ENCODE data around the gene RFX8. TPM values are rescaled to one million over a fixed set of nuclear protein-coding genes. Genes with fewer than 3 reads are reported as not detected.

Gene RFX8
- total and polyA plus RNA-seq, 7 donors: 0.12 to 0.83 TPM; not detected in 5

GRCh38 chr2:101492936-101493473 lies 18.1 kb upstream of the RFX8 start:
- Histone ChIP-seq H3K27ac (no peak overlapping the region), H3K9me3 (no peaks in the 10 kb centered on the region), H3K4me3 (no peak overlapping the region), H3K4me1 (peaks cover 0 to 8% (median 3%) of the 10 kb centered on the region in 4 donors), H3K36me3 (no peaks in the 10 kb centered on the region), H3K27me3 (no peaks in the 10 kb centered on the region)
- TF ChIP-seq POLR2A (IDR thresholded peaks at IDR 0.05) (no peak), CTCF (IDR thresholded peaks at IDR 0.05) (no peak), EP300 (IDR thresholded peaks at IDR 0.05) (no peak), POLR2AphosphoS5 (IDR thresholded peaks at IDR 0.05) (no peak)
- intact Hi-C loops (cut with DNase I): no loop called here
- DNase-seq: no peak
- WGBS, 2 donors: 91 to 93% methylated on average over 6 of the region's 6 CpGs

GRCh38 chr2:101486994-101487393 lies 12.1 kb upstream of the RFX8 start:
- no peak for DNase-seq
- no peak overlapping the region for H3K27ac ChIP-seq
- intact Hi-C loops (cut with DNase I): no loop called here
- no peak overlapping the region for H3K4me3 ChIP-seq
- TF ChIP-seq POLR2AphosphoS5 (IDR thresholded peaks at IDR 0.05) (no peak), CTCF (IDR thresholded peaks at IDR 0.05) (no peak), POLR2A (IDR thresholded peaks at IDR 0.05) (no peak), EP300 (IDR thresholded peaks at IDR 0.05) (no peak)
- H3K9me3 ChIP-seq: no peaks in the 10 kb centered on the region
- H3K27me3 ChIP-seq: no peaks in the 10 kb centered on the region
- 54 to 81% methylated on average over 5 of the region's 5 CpGs for WGBS, 2 donors
- H3K36me3 ChIP-seq: no peaks in the 10 kb centered on the region
- no peaks in the 10 kb centered on the region for H3K4me1 ChIP-seq

- Histone ChIP-seq H3K4me1 (no peaks in the 10 kb centered on the region), H3K9me3 (no peaks in the 10 kb centered on the region), H3K4me3 (no peak overlapping the region), H3K36me3 (no peaks in the 10 kb centered on the region), H3K27ac (no peak overlapping the region), H3K27me3 (no peaks in the 10 kb centered on the region)
- WGBS, 2 donors: 73 to 88% methylated on average over 4 of the region's 4 CpGs
- intact Hi-C loops (cut with DNase I): no loop called here
- no peak for DNase-seq
- TF ChIP-seq CTCF (IDR thresholded peaks at IDR 0.05) (no peak), POLR2AphosphoS5 (IDR thresholded peaks at IDR 0.05) (no peak), EP300 (IDR thresholded peaks at IDR 0.05) (no peak), POLR2A (IDR thresholded peaks at IDR 0.05) (no peak)
Measured at GRCh38 chr2:101486258-101486701, 11.4 kb upstream of the RFX8 start.

GRCh38 chr2:101485856-101486255 lies 10.9 kb upstream of the RFX8 start:
- WGBS, 2 donors: 93 to 96% methylated on average over 4 of the region's 4 CpGs
- no peak overlapping the region for H3K27ac ChIP-seq
- no peaks in the 10 kb centered on the region for H3K27me3 ChIP-seq
- TF ChIP-seq POLR2A (IDR thresholded peaks at IDR 0.05): no peak
- TF ChIP-seq POLR2AphosphoS5 (IDR thresholded peaks at IDR 0.05): no peak
- no peak for TF ChIP-seq EP300 (IDR thresholded peaks at IDR 0.05)
- no peak for TF ChIP-seq CTCF (IDR thresholded peaks at IDR 0.05)
- intact Hi-C loops (cut with DNase I): no loop called here
- DNase-seq: no peak
- no peaks in the 10 kb centered on the region for H3K9me3 ChIP-seq
- H3K4me3 ChIP-seq: no peak overlapping the region
- H3K36me3 ChIP-seq: no peaks in the 10 kb centered on the region
- H3K4me1 ChIP-seq: no peaks in the 10 kb centered on the region

- H3K4me3 ChIP-seq: no peak overlapping the region
- no peaks in the 10 kb centered on the region for H3K9me3 ChIP-seq
- H3K27ac ChIP-seq: no peak overlapping the region
- no peak for DNase-seq
- WGBS, 2 donors: 78 to 92% methylated on average over 8 of the region's 8 CpGs
- peaks cover 0 to 12% (median 5%) of the 10 kb centered on the region in 4 donors for H3K4me1 ChIP-seq
- intact Hi-C loops (cut with DNase I): no loop called here
- H3K27me3 ChIP-seq: no peaks in the 10 kb centered on the region
- no peak for TF ChIP-seq POLR2A (IDR thresholded peaks at IDR 0.05)
- no peak for TF ChIP-seq EP300 (IDR thresholded peaks at IDR 0.05)
- TF ChIP-seq POLR2AphosphoS5 (IDR thresholded peaks at IDR 0.05): no peak
- no peak for TF ChIP-seq CTCF (IDR thresholded peaks at IDR 0.05)
- no peaks in the 10 kb centered on the region for H3K36me3 ChIP-seq
Measured at GRCh38 chr2:101480764-101481163, 5.9 kb upstream of the RFX8 start.

Data from sigmoid colon (tissue), 7 donors.